Measurements from ENCODE around the gene GTF3C5. TPM values are rescaled to one million over a fixed set of nuclear protein-coding genes. Genes with fewer than 3 reads are reported as not detected.

Gene GTF3C5
- total and polyA plus RNA-seq, 9 of the 15 experiments (the other 6 are each of a cell fraction or from before 2014, with no cell fraction given), result 3.8 to 118 (median 83.7) TPM

GRCh38 chr9:132984202-132985070 lies 46.4 kb upstream of the GTF3C5 start (continued):
- TF ChIP-seq ZBTB11 (CRISPR knock-in tag; IDR thresholded peaks at IDR 0.05), result peak in 1 of 3 experiments; percentile 56; a peak in 1 of 6 replicates
- TF ChIP-seq MYC (IDR thresholded peaks at IDR 0.05; ENCODE audit: low read depth, low read length), result peak; percentile 26; the same call in 1 of the 2 replicates
- peak; percentile 55; the same call in 1 of the 2 replicates for TF ChIP-seq MYC (CRISPR knock-in tag; IDR thresholded peaks at IDR 0.05; ENCODE audit: borderline replicate concordance, low read depth)
- no peak; the same call in none of the 2 replicates for TF ChIP-seq ZNF740 (CRISPR knock-in tag; IDR thresholded peaks at IDR 0.05)
- peak in 1 of 2 experiments; percentile 66; a peak in 2 of 4 replicates for TF ChIP-seq ZNF740 (tag; IDR thresholded peaks at IDR 0.05)
- no peak for TF ChIP-seq IRF9 (tag; IDR thresholded peaks at IDR 0.05)
- no peak for TF ChIP-seq TCF7L2 (IDR thresholded peaks at IDR 0.05; ENCODE audit: low read depth, low read length)
- TF ChIP-seq AFF1 (IDR thresholded peaks at IDR 0.05; ENCODE audit: low read depth in 1 of 2, partially characterized antibody in 2 of 2), result peak in 1 of 2 experiments; percentile 74
- peak; percentile 71 for TF ChIP-seq E2F8 (IDR thresholded peaks at IDR 0.05; ENCODE audit: low read depth, partially characterized antibody)
- TF ChIP-seq ZNF766 (CRISPR knock-in tag; conservative IDR thresholded peaks at IDR 0.05), result 0 out of 2 replicates have a peak, but pooled peaks have one; percentile 46
- no peak; the same call in 1 of the 2 replicates for TF ChIP-seq RNF2 (IDR thresholded peaks at IDR 0.05)
